ENCODE data around the gene CDK16. TPM values are rescaled to one million over a fixed set of nuclear protein-coding genes. Genes with fewer than 3 reads are reported as not detected.

CDK16 gene
- total RNA-seq, 1 donor from 2014 or later, result 181 TPM

GRCh38 chrX:47222751-47223350, 4.4 kb downstream of the CDK16 start:
- Mint-ChIP-seq H3K27ac (ENCODE audit: unreplicated experiment) (no peak overlapping the region), H3K4me1 (ENCODE audit: low read depth, unreplicated experiment) (peaks cover 17% of the 10 kb centered on the region), H3K4me3 (ENCODE audit: unreplicated experiment) (no peak overlapping the region), H3K27me3 (ENCODE audit: unreplicated experiment) (peaks cover 11% of the 10 kb centered on the region), H3K36me3 (ENCODE audit: unreplicated experiment) (no peaks in the 10 kb centered on the region), H3K9me3 (ENCODE audit: unreplicated experiment) (peaks cover 12% of the 10 kb centered on the region)
- TF ChIP-seq CTCF (IDR thresholded peaks at IDR 0.05; ENCODE audit: partially characterized antibody, unreplicated experiment), result no peak
- no peak for DNase-seq

GRCh38 chrX:47223476-47224250, 5.2 kb downstream of the CDK16 start:
- no peak overlapping the region for H3K4me3 Mint-ChIP-seq (ENCODE audit: unreplicated experiment)
- no peak for DNase-seq
- H3K27ac Mint-ChIP-seq (ENCODE audit: unreplicated experiment), result no peak overlapping the region
- peaks cover 9% of the 10 kb centered on the region for H3K27me3 Mint-ChIP-seq (ENCODE audit: unreplicated experiment)
- no peaks in the 10 kb centered on the region for H3K36me3 Mint-ChIP-seq (ENCODE audit: unreplicated experiment)
- TF ChIP-seq CTCF (IDR thresholded peaks at IDR 0.05; ENCODE audit: partially characterized antibody, unreplicated experiment), result no peak
- peaks cover 7% of the 10 kb centered on the region for H3K9me3 Mint-ChIP-seq (ENCODE audit: unreplicated experiment)
- peaks cover 17% of the 10 kb centered on the region for H3K4me1 Mint-ChIP-seq (ENCODE audit: low read depth, unreplicated experiment)

- H3K27ac Mint-ChIP-seq (ENCODE audit: unreplicated experiment), result no peak overlapping the region
- H3K9me3 Mint-ChIP-seq (ENCODE audit: unreplicated experiment), result peaks cover 7% of the 10 kb centered on the region
- peaks cover 6% of the 10 kb centered on the region for H3K27me3 Mint-ChIP-seq (ENCODE audit: unreplicated experiment)
- no peak overlapping the region for H3K4me3 Mint-ChIP-seq (ENCODE audit: unreplicated experiment)
- TF ChIP-seq CTCF (IDR thresholded peaks at IDR 0.05; ENCODE audit: partially characterized antibody, unreplicated experiment), result no peak
- DNase-seq, result no peak
- no peaks in the 10 kb centered on the region for H3K36me3 Mint-ChIP-seq (ENCODE audit: unreplicated experiment)
- H3K4me1 Mint-ChIP-seq (ENCODE audit: low read depth, unreplicated experiment), result peaks cover 16% of the 10 kb centered on the region
These were observed 5.9 kb downstream of the CDK16 start for GRCh38 chrX:47224266-47224895.

- no peak for TF ChIP-seq CTCF (IDR thresholded peaks at IDR 0.05; ENCODE audit: partially characterized antibody, unreplicated experiment)
- DNase-seq, result no peak
- Mint-ChIP-seq H3K27ac (ENCODE audit: unreplicated experiment) (no peak overlapping the region), H3K9me3 (ENCODE audit: unreplicated experiment) (peaks cover 5% of the 10 kb centered on the region), H3K27me3 (ENCODE audit: unreplicated experiment) (peaks cover 2% of the 10 kb centered on the region), H3K4me1 (ENCODE audit: low read depth, unreplicated experiment) (peaks cover 11% of the 10 kb centered on the region), H3K4me3 (ENCODE audit: unreplicated experiment) (no peak overlapping the region), H3K36me3 (ENCODE audit: unreplicated experiment) (no peaks in the 10 kb centered on the region)
These were observed 6.4 kb downstream of the CDK16 start for GRCh38 chrX:47224896-47225290.

GRCh38 chrX:47226071-47226470, 7.6 kb downstream of the CDK16 start:
- Mint-ChIP-seq H3K4me1 (ENCODE audit: low read depth, unreplicated experiment) (no peaks in the 10 kb centered on the region), H3K27me3 (ENCODE audit: unreplicated experiment) (no peaks in the 10 kb centered on the region), H3K9me3 (ENCODE audit: unreplicated experiment) (peaks cover 5% of the 10 kb centered on the region), H3K4me3 (ENCODE audit: unreplicated experiment) (no peak overlapping the region), H3K27ac (ENCODE audit: unreplicated experiment) (no peak overlapping the region), H3K36me3 (ENCODE audit: unreplicated experiment) (no peaks in the 10 kb centered on the region)
- no peak for TF ChIP-seq CTCF (IDR thresholded peaks at IDR 0.05; ENCODE audit: partially characterized antibody, unreplicated experiment)
- no peak for DNase-seq

All from glutamatergic neuron (in vitro differentiated cells).